GM12801 (cell line): ENCODE data around the gene TJP2.

ENCODE experiments used
- TF ChIP-seq, protein P1 (sequence below): IDR thresholded peaks from one replicate; pipeline ENCODE4 v1.5.1; 2011; ENCODE audit warnings: control low read depth; ENCODE audit not compliant: insufficient read length; ENCODE audit errors: extremely low read depth

The TJP2 gene

DNA sequence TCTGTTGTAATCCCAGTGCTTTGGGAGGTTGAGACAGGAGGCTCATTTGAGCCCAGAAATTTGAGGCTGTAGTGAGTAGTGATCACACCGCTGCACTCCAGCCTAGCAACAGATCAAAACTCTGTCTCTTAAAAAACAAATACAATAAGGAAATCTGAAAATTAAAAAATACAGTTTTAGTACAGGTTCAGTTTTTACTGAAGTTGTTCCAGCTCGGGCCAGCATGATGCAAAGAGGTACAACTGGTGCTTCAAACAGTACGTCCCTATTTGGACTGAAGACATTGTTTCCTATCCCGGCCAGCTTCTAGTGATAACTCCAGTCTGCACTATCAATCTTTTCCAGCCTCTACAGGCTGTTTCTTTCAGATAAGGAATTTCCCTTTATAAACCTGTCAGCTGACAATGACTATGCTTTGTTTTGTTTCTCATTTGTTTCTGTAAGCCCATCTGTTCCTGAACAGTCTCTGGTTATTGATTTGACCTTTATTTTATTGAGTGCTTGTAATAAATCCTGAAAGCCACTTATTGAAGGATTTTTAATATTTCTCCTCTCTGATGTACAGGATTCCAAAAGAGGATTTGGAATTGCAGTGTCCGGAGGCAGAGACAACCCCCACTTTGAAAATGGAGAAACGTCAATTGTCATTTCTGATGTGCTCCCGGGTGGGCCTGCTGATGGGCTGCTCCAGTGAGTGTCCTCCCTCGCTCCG, 41.9 kb downstream of the TJP2 start:
- TF ChIP-seq, protein P1, sequence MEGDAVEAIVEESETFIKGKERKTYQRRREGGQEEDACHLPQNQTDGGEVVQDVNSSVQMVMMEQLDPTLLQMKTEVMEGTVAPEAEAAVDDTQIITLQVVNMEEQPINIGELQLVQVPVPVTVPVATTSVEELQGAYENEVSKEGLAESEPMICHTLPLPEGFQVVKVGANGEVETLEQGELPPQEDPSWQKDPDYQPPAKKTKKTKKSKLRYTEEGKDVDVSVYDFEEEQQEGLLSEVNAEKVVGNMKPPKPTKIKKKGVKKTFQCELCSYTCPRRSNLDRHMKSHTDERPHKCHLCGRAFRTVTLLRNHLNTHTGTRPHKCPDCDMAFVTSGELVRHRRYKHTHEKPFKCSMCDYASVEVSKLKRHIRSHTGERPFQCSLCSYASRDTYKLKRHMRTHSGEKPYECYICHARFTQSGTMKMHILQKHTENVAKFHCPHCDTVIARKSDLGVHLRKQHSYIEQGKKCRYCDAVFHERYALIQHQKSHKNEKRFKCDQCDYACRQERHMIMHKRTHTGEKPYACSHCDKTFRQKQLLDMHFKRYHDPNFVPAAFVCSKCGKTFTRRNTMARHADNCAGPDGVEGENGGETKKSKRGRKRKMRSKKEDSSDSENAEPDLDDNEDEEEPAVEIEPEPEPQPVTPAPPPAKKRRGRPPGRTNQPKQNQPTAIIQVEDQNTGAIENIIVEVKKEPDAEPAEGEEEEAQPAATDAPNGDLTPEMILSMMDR, result no peak

DNA sequence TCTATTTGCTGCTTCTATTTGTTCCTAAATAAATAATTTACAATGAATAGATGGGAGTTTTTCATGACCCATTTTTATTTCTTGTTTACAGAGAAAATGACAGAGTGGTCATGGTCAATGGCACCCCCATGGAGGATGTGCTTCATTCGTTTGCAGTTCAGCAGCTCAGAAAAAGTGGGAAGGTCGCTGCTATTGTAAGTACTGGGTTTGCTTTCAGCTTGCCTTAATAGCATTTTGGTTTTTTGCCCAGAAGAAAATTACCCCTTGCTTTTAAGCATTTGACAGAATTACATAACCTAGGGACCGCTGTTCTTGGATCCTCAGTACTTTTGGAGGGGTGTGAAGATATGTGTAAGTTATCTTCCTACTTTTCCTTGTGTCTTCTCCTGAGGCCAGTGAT, 44.1 kb downstream of the TJP2 start:
- TF ChIP-seq, protein P1, result no peak

DNA sequence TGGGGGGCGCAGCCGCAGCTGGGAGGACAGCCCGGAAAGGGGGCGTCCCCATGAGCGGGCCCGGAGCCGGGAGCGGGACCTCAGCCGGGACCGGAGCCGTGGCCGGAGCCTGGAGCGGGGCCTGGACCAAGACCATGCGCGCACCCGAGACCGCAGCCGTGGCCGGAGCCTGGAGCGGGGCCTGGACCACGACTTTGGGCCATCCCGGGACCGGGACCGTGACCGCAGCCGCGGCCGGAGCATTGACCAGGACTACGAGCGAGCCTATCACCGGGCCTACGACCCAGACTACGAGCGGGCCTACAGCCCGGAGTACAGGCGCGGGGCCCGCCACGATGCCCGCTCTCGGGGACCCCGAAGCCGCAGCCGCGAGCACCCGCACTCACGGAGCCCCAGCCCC, 47.0 kb downstream of the TJP2 start:
- TF ChIP-seq, protein P1, result no peak

DNA sequence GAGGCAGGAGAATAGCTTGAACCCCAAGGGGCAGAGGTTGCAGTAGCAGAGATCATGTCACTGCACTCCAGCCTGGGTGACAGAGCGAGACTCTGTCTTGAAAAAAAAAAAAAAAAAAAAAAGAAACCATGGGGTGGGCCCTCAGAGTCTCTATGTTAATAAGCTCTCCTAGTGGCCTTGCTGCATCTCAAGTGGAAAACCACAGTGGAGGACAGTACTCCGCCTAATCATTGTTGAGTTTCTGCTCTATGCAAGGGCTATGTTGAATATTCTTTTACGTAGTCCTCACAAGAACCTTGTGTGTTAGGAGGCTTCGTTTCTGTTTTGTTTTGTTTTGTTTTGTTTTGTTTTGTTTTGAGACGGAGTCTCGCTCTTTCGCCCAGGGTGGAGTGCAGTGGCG, 48.9 kb downstream of the TJP2 start:
- TF ChIP-seq, protein P1, result no peak

DNA sequence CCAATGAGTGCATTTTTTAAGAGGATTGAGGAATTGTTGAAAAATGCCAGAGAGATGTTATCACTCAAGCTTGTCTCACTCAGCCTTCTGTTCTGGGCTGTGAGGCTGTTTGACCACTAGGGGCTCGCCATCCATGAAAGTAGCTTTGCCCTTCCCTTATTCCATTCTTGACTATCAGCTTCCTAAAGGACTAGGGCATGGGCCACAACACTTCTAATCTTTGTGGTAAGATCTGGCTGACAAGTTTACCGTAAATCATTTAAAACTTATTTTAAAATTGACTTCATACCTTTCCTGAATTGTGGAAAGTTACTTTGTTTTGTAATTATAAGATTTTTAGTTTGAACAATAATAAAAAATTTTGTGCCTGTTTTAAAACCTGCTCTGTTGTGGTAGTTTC, 49.5 kb downstream of the TJP2 start:
- TF ChIP-seq, protein P1, result no peak

DNA sequence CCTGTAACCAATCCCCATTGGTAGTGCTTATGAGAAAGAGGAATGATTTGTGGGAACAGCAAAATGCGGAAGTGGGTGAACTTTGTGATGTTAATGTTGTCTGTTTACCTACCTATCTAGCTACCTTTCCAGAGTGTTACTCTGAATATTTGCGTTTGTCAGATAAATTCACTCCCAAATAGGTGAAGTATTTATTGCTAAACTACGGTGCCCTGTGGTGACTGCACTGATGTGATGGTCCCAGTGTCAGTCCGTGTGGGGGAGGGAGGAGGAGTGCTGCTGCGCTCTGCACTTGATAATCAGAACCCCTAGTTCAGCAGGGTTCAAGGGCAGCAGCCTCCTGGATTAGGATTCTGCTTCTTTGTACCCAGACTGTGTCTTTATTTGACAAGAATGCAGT, 55.3 kb downstream of the TJP2 start:
- TF ChIP-seq, protein P1, result no peak

DNA sequence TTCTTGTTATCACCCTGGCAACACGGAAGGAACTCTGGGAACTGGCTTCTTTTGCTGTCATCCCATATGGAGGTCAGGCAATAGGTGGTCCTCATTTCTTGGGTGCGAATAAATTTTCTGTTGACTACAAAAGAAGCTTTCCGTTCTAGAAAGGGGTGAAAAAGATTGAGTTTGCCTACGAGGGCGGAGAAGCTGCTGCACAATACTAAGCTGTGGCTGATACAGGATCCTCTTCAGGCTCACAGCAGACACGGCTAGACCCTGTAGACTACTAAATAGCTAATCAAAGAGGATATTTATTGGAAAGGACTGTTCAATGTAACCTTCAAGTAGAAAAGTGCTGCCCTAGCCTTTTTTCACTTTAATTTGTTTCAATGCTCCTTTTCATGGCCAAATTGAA, 58.1 kb downstream of the TJP2 start:
- TF ChIP-seq, protein P1, result no peak
